ENCODE measurements around the gene DACH1. TPM values are rescaled to one million over a fixed set of nuclear protein-coding genes. Genes with fewer than 3 reads are reported as not detected.

The DACH1 gene
- total and polyA plus RNA-seq, 9 of the 15 experiments (the other 6 are each of a cell fraction or from before 2014, with no cell fraction given): 0.04 to 0.07 (median 0.04) TPM; not detected in 2

DNA sequence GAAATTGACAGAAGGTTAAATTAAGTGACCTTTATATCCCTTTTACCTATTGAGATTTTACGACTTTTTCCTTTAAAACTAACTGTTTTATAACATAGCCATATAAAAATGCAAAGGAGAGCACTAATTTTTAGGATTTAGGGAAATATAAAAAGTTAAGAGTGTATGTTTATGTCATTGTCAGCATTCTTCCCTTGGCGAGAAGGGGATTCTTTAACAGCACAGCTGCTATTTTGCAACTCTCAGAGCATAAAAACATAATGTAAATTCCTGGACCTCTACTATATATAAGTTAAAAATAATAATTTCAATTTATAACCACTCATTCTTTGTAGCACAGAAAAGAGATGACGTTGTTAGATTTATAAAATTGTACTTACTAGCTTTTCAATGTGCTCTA lies 363.2 kb downstream of the DACH1 start (continued):
- TF ChIP-seq MTA1 (IDR thresholded peaks at IDR 0.05; ENCODE audit: borderline replicate concordance) (no peak), LEF1 (IDR thresholded peaks at IDR 0.05) (no peak), CBFA2T3 (IDR thresholded peaks at IDR 0.05) (no peak), TCF7L2 (IDR thresholded peaks at IDR 0.05; ENCODE audit: low read depth, low read length) (no peak), GABPA (tag; conservative IDR thresholded peaks at IDR 0.05; ENCODE audit: low read depth) (no peak), TARDBP (IDR thresholded peaks at IDR 0.05) (no peak), BHLHE40 (IDR thresholded peaks at IDR 0.05; ENCODE audit: low read length) (no peak), POLR2AphosphoS5 (IDR thresholded peaks at IDR 0.05; ENCODE audit: control insufficient read depth, insufficient read depth, low read depth, low read length) (no peak)
- TF ChIP-seq, protein P1, sequence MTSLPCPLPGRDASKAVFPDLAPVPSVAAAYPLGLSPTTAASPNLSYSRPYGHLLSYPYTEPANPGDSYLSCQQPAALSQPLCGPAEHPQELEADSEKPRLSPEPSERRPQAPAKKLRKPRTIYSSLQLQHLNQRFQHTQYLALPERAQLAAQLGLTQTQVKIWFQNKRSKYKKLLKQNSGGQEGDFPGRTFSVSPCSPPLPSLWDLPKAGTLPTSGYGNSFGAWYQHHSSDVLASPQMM (CRISPR knock-in tag; IDR thresholded peaks at IDR 0.05): no peak
- TF ChIP-seq, protein P2, sequence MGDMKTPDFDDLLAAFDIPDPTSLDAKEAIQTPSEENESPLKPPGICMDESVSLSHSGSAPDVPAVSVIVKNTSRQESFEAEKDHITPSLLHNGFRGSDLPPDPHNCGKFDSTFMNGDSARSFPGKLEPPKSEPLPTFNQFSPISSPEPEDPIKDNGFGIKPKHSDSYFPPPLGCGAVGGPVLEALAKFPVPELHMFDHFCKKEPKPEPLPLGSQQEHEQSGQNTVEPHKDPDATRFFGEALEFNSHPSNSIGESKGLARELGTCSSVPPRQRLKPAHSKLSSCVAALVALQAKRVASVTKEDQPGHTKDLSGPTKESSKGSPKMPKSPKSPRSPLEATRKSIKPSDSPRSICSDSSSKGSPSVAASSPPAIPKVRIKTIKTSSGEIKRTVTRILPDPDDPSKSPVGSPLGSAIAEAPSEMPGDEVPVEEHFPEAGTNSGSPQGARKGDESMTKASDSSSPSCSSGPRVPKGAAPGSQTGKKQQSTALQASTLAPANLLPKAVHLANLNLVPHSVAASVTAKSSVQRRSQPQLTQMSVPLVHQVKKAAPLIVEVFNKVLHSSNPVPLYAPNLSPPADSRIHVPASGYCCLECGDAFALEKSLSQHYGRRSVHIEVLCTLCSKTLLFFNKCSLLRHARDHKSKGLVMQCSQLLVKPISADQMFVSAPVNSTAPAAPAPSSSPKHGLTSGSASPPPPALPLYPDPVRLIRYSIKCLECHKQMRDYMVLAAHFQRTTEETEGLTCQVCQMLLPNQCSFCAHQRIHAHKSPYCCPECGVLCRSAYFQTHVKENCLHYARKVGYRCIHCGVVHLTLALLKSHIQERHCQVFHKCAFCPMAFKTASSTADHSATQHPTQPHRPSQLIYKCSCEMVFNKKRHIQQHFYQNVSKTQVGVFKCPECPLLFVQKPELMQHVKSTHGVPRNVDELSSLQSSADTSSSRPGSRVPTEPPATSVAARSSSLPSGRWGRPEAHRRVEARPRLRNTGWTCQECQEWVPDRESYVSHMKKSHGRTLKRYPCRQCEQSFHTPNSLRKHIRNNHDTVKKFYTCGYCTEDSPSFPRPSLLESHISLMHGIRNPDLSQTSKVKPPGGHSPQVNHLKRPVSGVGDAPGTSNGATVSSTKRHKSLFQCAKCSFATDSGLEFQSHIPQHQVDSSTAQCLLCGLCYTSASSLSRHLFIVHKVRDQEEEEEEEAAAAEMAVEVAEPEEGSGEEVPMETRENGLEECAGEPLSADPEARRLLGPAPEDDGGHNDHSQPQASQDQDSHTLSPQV (IDR thresholded peaks at IDR 0.05): no peak
- TF ChIP-seq, protein P3, sequence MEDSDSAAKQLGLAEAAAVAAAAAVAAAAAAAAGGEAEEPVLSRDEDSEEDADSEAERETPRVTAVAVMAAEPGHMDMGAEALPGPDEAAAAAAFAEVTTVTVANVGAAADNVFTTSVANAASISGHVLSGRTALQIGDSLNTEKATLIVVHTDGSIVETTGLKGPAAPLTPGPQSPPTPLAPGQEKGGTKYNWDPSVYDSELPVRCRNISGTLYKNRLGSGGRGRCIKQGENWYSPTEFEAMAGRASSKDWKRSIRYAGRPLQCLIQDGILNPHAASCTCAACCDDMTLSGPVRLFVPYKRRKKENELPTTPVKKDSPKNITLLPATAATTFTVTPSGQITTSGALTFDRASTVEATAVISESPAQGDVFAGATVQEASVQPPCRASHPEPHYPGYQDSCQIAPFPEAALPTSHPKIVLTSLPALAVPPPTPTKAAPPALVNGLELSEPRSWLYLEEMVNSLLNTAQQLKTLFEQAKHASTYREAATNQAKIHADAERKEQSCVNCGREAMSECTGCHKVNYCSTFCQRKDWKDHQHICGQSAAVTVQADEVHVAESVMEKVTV (CRISPR knock-in tag; IDR thresholded peaks at IDR 0.05): no peak

Measured in K562 (cell line).